ENCODE results near the gene DNAAF8. TPM values are rescaled to one million over a fixed set of nuclear protein-coding genes. Genes with fewer than 3 reads are reported as not detected.

The DNAAF8 gene
- total RNA-seq, 1 experiment from 2014 or later, result 1.2 TPM

DNA sequence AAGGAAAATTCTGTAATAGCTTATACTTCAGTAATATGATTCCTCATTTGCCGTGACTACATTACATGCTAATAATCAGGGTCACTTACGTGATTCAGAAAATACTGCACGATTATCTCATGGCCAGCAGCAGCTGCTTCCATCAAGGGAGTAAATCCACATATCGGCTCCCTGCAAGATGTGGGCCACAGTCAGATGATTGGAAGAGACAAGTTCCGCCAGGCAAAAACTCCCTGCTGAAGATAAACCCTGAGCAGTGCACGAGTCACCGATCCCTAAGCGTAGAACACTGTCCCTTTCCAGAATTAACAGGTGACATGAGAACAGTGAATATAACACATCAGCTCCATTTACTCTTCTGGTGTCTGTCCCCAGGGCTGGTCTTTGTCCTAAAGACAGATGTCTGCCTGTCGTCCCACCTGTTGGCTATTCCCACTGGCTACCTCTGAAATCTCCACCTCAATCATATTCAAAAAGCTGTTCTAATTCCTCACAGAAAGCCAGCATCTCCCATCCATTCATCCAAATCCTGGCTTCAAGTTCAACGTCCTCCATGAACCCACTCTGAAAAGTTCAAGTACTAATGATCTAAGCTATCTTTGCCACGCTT is 9.6 kb upstream of the DNAAF8 start:
- ATAC-seq (no peak), DNase-seq (no peak)
- H3K9me2 ChIP-seq (replicated peaks; ENCODE audit: low read length), result no peaks in the 10 kb centered on the region
- H3K9ac ChIP-seq (ENCODE audit: low read length), result no peak overlapping the region
- H3K27me3 ChIP-seq (ENCODE audit: low read length), result no peaks in the 10 kb centered on the region
- H2AFZ ChIP-seq (ENCODE audit: low read length), result no peak overlapping the region
- intact Hi-C loops (cut with micrococcal nuclease), result no loop called here
- no peaks in the 10 kb centered on the region for H3F3A ChIP-seq (ENCODE audit: low read length, unreplicated experiment)
- no peaks in the 10 kb centered on the region for H3K36me3 ChIP-seq (ENCODE audit: low read depth, low read length)
- no peaks in the 10 kb centered on the region for H3K9me3 ChIP-seq (ENCODE audit: low read length)
- no peak overlapping the region for H3K27ac ChIP-seq (ENCODE audit: low read length)
- no TSS peak for BruUV-seq (replicated peaks)
- H3K4me1 ChIP-seq (ENCODE audit: insufficient read depth, low read length), result no peaks in the 10 kb centered on the region
- no peak overlapping the region for H3K4me3 ChIP-seq (ENCODE audit: low read length)
- no peak for TF ChIP-seq EZH2phosphoT487 (IDR thresholded peaks at IDR 0.05; ENCODE audit: borderline replicate concordance, low read length)
- TF ChIP-seq, protein P1, sequence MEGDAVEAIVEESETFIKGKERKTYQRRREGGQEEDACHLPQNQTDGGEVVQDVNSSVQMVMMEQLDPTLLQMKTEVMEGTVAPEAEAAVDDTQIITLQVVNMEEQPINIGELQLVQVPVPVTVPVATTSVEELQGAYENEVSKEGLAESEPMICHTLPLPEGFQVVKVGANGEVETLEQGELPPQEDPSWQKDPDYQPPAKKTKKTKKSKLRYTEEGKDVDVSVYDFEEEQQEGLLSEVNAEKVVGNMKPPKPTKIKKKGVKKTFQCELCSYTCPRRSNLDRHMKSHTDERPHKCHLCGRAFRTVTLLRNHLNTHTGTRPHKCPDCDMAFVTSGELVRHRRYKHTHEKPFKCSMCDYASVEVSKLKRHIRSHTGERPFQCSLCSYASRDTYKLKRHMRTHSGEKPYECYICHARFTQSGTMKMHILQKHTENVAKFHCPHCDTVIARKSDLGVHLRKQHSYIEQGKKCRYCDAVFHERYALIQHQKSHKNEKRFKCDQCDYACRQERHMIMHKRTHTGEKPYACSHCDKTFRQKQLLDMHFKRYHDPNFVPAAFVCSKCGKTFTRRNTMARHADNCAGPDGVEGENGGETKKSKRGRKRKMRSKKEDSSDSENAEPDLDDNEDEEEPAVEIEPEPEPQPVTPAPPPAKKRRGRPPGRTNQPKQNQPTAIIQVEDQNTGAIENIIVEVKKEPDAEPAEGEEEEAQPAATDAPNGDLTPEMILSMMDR (conservative IDR thresholded peaks at IDR 0.05; ENCODE audit: low read depth, low read length), result no peak
- no peak for TF ChIP-seq EZH2 (IDR thresholded peaks at IDR 0.05; ENCODE audit: low read length, unreplicated experiment)
- CTCF ChIA-PET, result no interaction called here
- H3K79me2 ChIP-seq (ENCODE audit: low read length), result no peaks in the 10 kb centered on the region
- POLR2A ChIA-PET (ENCODE audit: unreplicated experiment), result no interaction called here
- no peak overlapping the region for H3K4me2 ChIP-seq (ENCODE audit: low read length)
- H4K20me1 ChIP-seq (ENCODE audit: low read length), result no peaks in the 10 kb centered on the region

DNA sequence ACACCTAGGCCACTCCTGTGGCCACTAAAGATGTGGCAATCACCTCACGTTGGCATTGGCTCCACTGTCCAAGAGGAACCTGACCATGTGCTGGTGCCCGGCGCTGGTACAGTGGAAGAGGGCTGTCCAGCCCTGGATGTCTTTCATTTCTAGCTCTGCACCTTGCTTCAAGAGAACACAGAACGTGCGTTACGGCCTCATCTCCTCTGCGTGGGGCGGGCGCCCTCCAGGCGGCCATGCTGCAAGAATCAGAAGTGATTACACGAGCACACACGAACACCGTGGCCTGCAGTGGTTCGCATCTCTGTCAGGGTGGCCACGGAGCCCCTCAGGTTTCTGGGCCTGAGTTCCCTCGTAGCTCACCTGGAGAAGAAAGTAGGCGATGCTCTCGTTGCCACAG is 7.7 kb upstream of the DNAAF8 start:
- no TSS peak for BruUV-seq (replicated peaks)
- Histone ChIP-seq H2AFZ (ENCODE audit: low read length) (no peak overlapping the region), H3K9me3 (ENCODE audit: low read length) (no peaks in the 10 kb centered on the region), H3K9ac (ENCODE audit: low read length) (no peak overlapping the region), H3K36me3 (ENCODE audit: low read depth, low read length) (no peaks in the 10 kb centered on the region), H3K4me2 (ENCODE audit: low read length) (no peak overlapping the region), H3F3A (ENCODE audit: low read length, unreplicated experiment) (no peaks in the 10 kb centered on the region), H4K20me1 (ENCODE audit: low read length) (no peaks in the 10 kb centered on the region), H3K27ac (ENCODE audit: low read length) (no peak overlapping the region), H3K9me2 (replicated peaks; ENCODE audit: low read length) (no peaks in the 10 kb centered on the region), H3K4me3 (ENCODE audit: low read length) (no peak overlapping the region), H3K4me1 (ENCODE audit: insufficient read depth, low read length) (no peaks in the 10 kb centered on the region), H3K27me3 (ENCODE audit: low read length) (no peaks in the 10 kb centered on the region), H3K79me2 (ENCODE audit: low read length) (peaks cover 2% of the 10 kb centered on the region; the same call in 1 of the 2 replicates)
- ATAC-seq (no peak), DNase-seq (no peak)
- intact Hi-C loops (cut with micrococcal nuclease), result no loop called here
- ChIA-PET POLR2A (ENCODE audit: unreplicated experiment) (no interaction called here), CTCF (no interaction called here)
- no peak for TF ChIP-seq EZH2 (IDR thresholded peaks at IDR 0.05; ENCODE audit: low read length, unreplicated experiment)
- TF ChIP-seq, protein P1 (conservative IDR thresholded peaks at IDR 0.05; ENCODE audit: low read depth, low read length), result no peak
- no peak for TF ChIP-seq EZH2phosphoT487 (IDR thresholded peaks at IDR 0.05; ENCODE audit: borderline replicate concordance, low read length)

DNA sequence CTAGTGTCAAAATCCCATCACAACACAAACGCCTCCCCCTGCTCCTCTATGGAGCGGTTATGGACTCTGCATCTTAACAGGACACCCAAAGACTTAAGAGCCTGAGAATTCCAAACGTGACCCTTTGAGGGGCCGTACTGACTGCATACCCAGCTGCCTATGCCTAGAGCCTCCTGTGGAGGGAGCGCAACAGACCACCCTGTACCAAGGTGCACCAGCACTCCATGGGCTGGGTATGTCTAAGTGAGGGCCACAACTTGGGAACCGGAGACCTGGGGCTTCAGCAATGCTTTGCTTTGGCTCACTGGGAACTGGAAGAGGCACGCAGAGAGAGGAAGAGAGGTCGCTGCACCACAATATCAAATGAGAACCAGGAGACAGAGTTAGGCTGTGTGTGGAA is 5.7 kb upstream of the DNAAF8 start:
- Histone ChIP-seq H2AFZ (ENCODE audit: low read length) (no peak overlapping the region), H3K27ac (ENCODE audit: low read length) (no peak overlapping the region), H3K9me2 (replicated peaks; ENCODE audit: low read length) (no peaks in the 10 kb centered on the region), H3K4me3 (ENCODE audit: low read length) (no peak overlapping the region), H3K79me2 (ENCODE audit: low read length) (peaks cover 21% of the 10 kb centered on the region), H4K20me1 (ENCODE audit: low read length) (no peaks in the 10 kb centered on the region), H3K9me3 (ENCODE audit: low read length) (no peaks in the 10 kb centered on the region), H3K4me1 (ENCODE audit: insufficient read depth, low read length) (no peaks in the 10 kb centered on the region), H3K27me3 (ENCODE audit: low read length) (no peaks in the 10 kb centered on the region), H3K9ac (ENCODE audit: low read length) (no peak overlapping the region), H3K4me2 (ENCODE audit: low read length) (no peak overlapping the region), H3K36me3 (ENCODE audit: low read depth, low read length) (no peaks in the 10 kb centered on the region), H3F3A (ENCODE audit: low read length, unreplicated experiment) (no peaks in the 10 kb centered on the region)
- ChIA-PET POLR2A (ENCODE audit: unreplicated experiment) (no interaction called here), CTCF (no interaction called here)
- BruUV-seq (replicated peaks), result no TSS peak
- TF ChIP-seq EZH2 (IDR thresholded peaks at IDR 0.05; ENCODE audit: low read length, unreplicated experiment) (no peak), EZH2phosphoT487 (IDR thresholded peaks at IDR 0.05; ENCODE audit: borderline replicate concordance, low read length) (no peak)
- TF ChIP-seq, protein P1 (conservative IDR thresholded peaks at IDR 0.05; ENCODE audit: low read depth, low read length), result no peak
- intact Hi-C loops (cut with micrococcal nuclease), result no loop called here
- ATAC-seq (no peak), DNase-seq (no peak)
